H1 (cell line): ENCODE measurements around the gene KIFC1. TPM values are rescaled to one million over a fixed set of nuclear protein-coding genes. Genes with fewer than 3 reads are reported as not detected.

Source experiments
- CTCF ChIA-PET: fragments of 300-600 bp; sonication (Branson Sonifier 250); formaldehyde crosslinking; loops from one replicate; lab custom pipeline; 2021; ENCODE audit not compliant: partially characterized antibody; lab: Charles Lee
- POLR2A ChIA-PET: fragments of 300-600 bp; sonication (Branson Sonifier 250); formaldehyde crosslinking; loops from one replicate; lab custom pipeline; 2021; ENCODE audit warnings: inconsistent platforms; ENCODE audit not compliant: partially characterized antibody; lab: Charles Lee
- DNase-seq, 2 experiments: peaks; one replicate each; pipeline versions ENCODE4 v3.0.0 to v3.0.0-alpha.2; 2010 to 2022; ENCODE audit warnings: low spot score in 2 of 2, low read depth in 1 of 2, mixed read lengths in 1 of 2
- FAIRE-seq: peaks from 2 replicates; lab custom pipeline; 2011; peaks lifted over from hg19 to GRCh38; lab: Jason Lieb, UNC
- H2AFZ ChIP-seq: 2 replicates; pipeline ENCODE4 v1.8.1; 2012; ENCODE audit warnings: low read length, inconsistent platforms
- H2AK5ac ChIP-seq: 2 replicates; pipeline ENCODE4 v1.6.1; 2013; ENCODE audit warnings: low read depth, low read length
- H2BK120ac ChIP-seq: replicated peaks from 2 replicates; pipeline ENCODE3; 2013; ENCODE audit warnings: low read depth, low read length, inconsistent platforms
- H2BK12ac ChIP-seq: 2 replicates; pipeline ENCODE4 v1.6.1; 2013; ENCODE audit warnings: low read depth, low read length
- H2BK15ac ChIP-seq: 2 replicates; pipeline ENCODE4 v1.6.1; 2013; ENCODE audit warnings: low read length
- H2BK20ac ChIP-seq: 2 replicates; pipeline ENCODE4 v1.6.1; 2013; ENCODE audit warnings: low read length
- H2BK5ac ChIP-seq: 2 replicates; pipeline ENCODE4 v1.6.1; 2013; ENCODE audit warnings: low read depth, low read length
- H3K14ac ChIP-seq: 2 replicates; pipeline ENCODE4 v1.6.1; 2013; ENCODE audit warnings: inconsistent platforms; ENCODE audit not compliant: insufficient read length
- H3K18ac ChIP-seq: 2 replicates; pipeline ENCODE4 v1.6.1; 2013; ENCODE audit warnings: low read length; ENCODE audit errors: extremely low read depth
- H3K23ac ChIP-seq: 2 replicates; pipeline ENCODE4 v1.6.1; 2013; ENCODE audit warnings: inconsistent platforms; ENCODE audit not compliant: insufficient read length
- H3K23me2 ChIP-seq: 2 replicates; pipeline ENCODE4 v1.6.1; 2013; ENCODE audit warnings: low read depth, low read length
- H3K27ac ChIP-seq: 2 replicates; pipeline ENCODE4 v1.6.1; 2011; ENCODE audit warnings: low read depth, low read length, inconsistent platforms
- H3K27me3 ChIP-seq, 4 experiments: replicated peaks in 1 of 4; 1 replicate in 1 of 4; 2 replicates in 3 of 4; pipeline versions ENCODE4 v1.6.1 to v1.8.1; 2011 to 2013; ENCODE audit warnings: low read length in 3 of 4, mild to moderate bottlenecking in 3 of 4, inconsistent platforms in 2 of 4, mixed read lengths in 2 of 4, moderate library complexity in 1 of 4; ENCODE audit not compliant: control insufficient read depth in 3 of 4, insufficient read depth in 3 of 4; ENCODE audit errors: extremely low read depth in 1 of 4
- H3K36me3 ChIP-seq, 4 experiments: 2 replicates each; pipeline versions ENCODE4 v1.6.1 to v1.8.1; 2011 to 2013; ENCODE audit warnings: mild to moderate bottlenecking in 4 of 4, low read length in 3 of 4, moderate library complexity in 2 of 4, control low read depth in 1 of 4, inconsistent platforms in 1 of 4; ENCODE audit not compliant: insufficient read depth in 4 of 4, control insufficient read depth in 2 of 4
- H3K4ac ChIP-seq: replicated peaks from 2 replicates; pipeline ENCODE3; 2013; ENCODE audit warnings: low read length, low read depth, mixed read lengths, inconsistent platforms; ENCODE audit not compliant: insufficient read length
- H3K4me1 ChIP-seq, 4 experiments: replicated peaks in 1 of 4; 1 replicate in 1 of 4; 2 replicates in 3 of 4; pipeline versions ENCODE4 v1.6.1 to v1.8.1; 2011 to 2013; ENCODE audit warnings: low read length in 3 of 4, inconsistent platforms in 2 of 4, mixed read lengths in 1 of 4; ENCODE audit not compliant: insufficient read depth in 4 of 4, control insufficient read depth in 3 of 4
- H3K4me2 ChIP-seq, 2 experiments: 2 replicates each; pipeline versions ENCODE4 v1.6.1 to v1.8.1; 2011 to 2013; ENCODE audit warnings: low read depth in 2 of 2, low read length in 2 of 2, control low read depth in 1 of 2, inconsistent platforms in 1 of 2, mild to moderate bottlenecking in 1 of 2; ENCODE audit not compliant: insufficient read depth in 1 of 2
- H3K4me3 ChIP-seq, 4 experiments: fragments of 200-600, 300-600 bp in 1 of 4; sonication (generic), shearing (Covaris generic), sonication (Bioruptor Twin) in 1 of 4; 2 replicates each; pipeline versions ENCODE4 v1.5.1 to v1.8.1; 2011 to 2016; ENCODE audit warnings: low read length in 4 of 4, low read depth in 3 of 4, control low read depth in 2 of 4, inconsistent platforms in 2 of 4, mild to moderate bottlenecking in 2 of 4, mixed read lengths in 1 of 4, moderate library complexity in 1 of 4; ENCODE audit not compliant: insufficient read depth in 2 of 4; ENCODE audit errors: extremely low read depth in 1 of 4
- H3K56ac ChIP-seq: replicated peaks from 2 replicates; pipeline ENCODE3; 2013; ENCODE audit warnings: low read depth, mild to moderate bottlenecking, mixed read lengths, low read length, inconsistent platforms; ENCODE audit not compliant: insufficient read length
- H3K79me1 ChIP-seq: 2 replicates; pipeline ENCODE4 v1.6.1; 2013; ENCODE audit warnings: low read depth, low read length, control low read depth
- H3K79me2 ChIP-seq, 2 experiments: 2 replicates each; pipeline versions ENCODE4 v1.6.1 to v1.8.1; 2012 to 2013; ENCODE audit warnings: low read length in 2 of 2, mild to moderate bottlenecking in 2 of 2, inconsistent platforms in 1 of 2; ENCODE audit not compliant: insufficient read depth in 2 of 2, control insufficient read depth in 1 of 2
- H3K9ac ChIP-seq, 4 experiments: replicated peaks in 1 of 4; 1 replicate in 1 of 4; 2 replicates in 3 of 4; pipeline versions ENCODE4 v1.6.1 to v1.8.1; 2011 to 2013; ENCODE audit warnings: low read depth in 3 of 4, low read length in 3 of 4, control low read depth in 2 of 4, mild to moderate bottlenecking in 2 of 4, moderate library complexity in 2 of 4, inconsistent platforms in 1 of 4; ENCODE audit errors: extremely low read depth in 1 of 4
- H3K9me3 ChIP-seq, 2 experiments: 2 replicates each; pipeline versions ENCODE4 v1.6.1 to v1.8.1; 2012 to 2013; ENCODE audit warnings: mild to moderate bottlenecking in 2 of 2, moderate library complexity in 2 of 2, control low read depth in 1 of 2, inconsistent platforms in 1 of 2, low read depth in 1 of 2, low read length in 1 of 2, mixed read lengths in 1 of 2; ENCODE audit not compliant: insufficient read depth in 2 of 2
- H4K20me1 ChIP-seq, 2 experiments: replicated peaks in 1 of 2; 2 replicates each; pipeline versions ENCODE3 to v1.8.1; 2011 to 2013; ENCODE audit warnings: inconsistent platforms in 2 of 2, low read length in 2 of 2, mild to moderate bottlenecking in 1 of 2; ENCODE audit not compliant: insufficient read depth in 2 of 2, control insufficient read depth in 1 of 2
- H4K5ac ChIP-seq: 2 replicates; pipeline ENCODE4 v1.6.1; 2013; ENCODE audit warnings: low read length, low read depth, mixed read lengths, inconsistent platforms; ENCODE audit not compliant: insufficient read length
- H4K8ac ChIP-seq: 2 replicates; pipeline ENCODE4 v1.8.0; 2013; ENCODE audit warnings: mild to moderate bottlenecking, moderate library complexity, low read length, inconsistent platforms; ENCODE audit not compliant: insufficient read depth; ENCODE audit errors: extremely low read depth
- H4K91ac ChIP-seq: replicated peaks from 2 replicates; pipeline ENCODE3; 2013; ENCODE audit warnings: low read length, mixed read lengths, inconsistent platforms; ENCODE audit not compliant: insufficient read length
- CBX8 ChIP-seq: fragments of 300-800, 300-1000 bp; sonication (generic); IDR thresholded peaks from 2 replicates; pipeline ENCODE4 v1.7.1; 2016; ENCODE audit warnings: low read depth, low read length, borderline replicate concordance
- CEBPB ChIP-seq: IDR thresholded peaks from 2 replicates; pipeline ENCODE4 v1.6.1; 2012; ENCODE audit warnings: low read depth, low read length
- HDAC2 ChIP-seq, 2 experiments: fragments of 300-600 bp in 1 of 2; sonication (generic) in 1 of 2; IDR thresholded peaks; 2 replicates each; pipeline ENCODE4 v1.6.1; 2011 to 2012; ENCODE audit warnings: low read depth in 2 of 2, low read length in 2 of 2, mild to moderate bottlenecking in 2 of 2, moderate library complexity in 2 of 2, borderline replicate concordance in 1 of 2, inconsistent platforms in 1 of 2
- RAD21 ChIP-seq, 2 experiments: IDR thresholded peaks in 1 of 2; conservative IDR thresholded peaks in 1 of 2; 2 replicates each; pipeline ENCODE4 v1.6.1; 2011; ENCODE audit warnings: low read depth in 2 of 2, low read length in 2 of 2, improper control_type of control experiment in 1 of 2, inconsistent platforms in 1 of 2, mild to moderate bottlenecking in 1 of 2, moderate library complexity in 1 of 2
- SIN3A ChIP-seq, 2 experiments: IDR thresholded peaks in 1 of 2; conservative IDR thresholded peaks in 1 of 2; 2 replicates each; pipeline ENCODE4 v1.6.1; 2011 to 2012; ENCODE audit warnings: low read length in 2 of 2, improper control_type of control experiment in 1 of 2, low read depth in 1 of 2, mild to moderate bottlenecking in 1 of 2
- SP4 ChIP-seq: IDR thresholded peaks from 2 replicates; pipeline ENCODE4 v1.6.1; 2012; ENCODE audit warnings: low read length, inconsistent platforms
- TAF1 ChIP-seq: IDR thresholded peaks from 2 replicates; pipeline ENCODE4 v1.6.1; 2011; ENCODE audit warnings: mild to moderate bottlenecking, low read depth, low read length
- WGBS, 2 experiments: shearing (Covaris generic) in 1 of 2; methylation state at CpG; one replicate each; pipeline versions ENCODE4 v1.1.6 to v1.1.7; 2013 to 2015; ENCODE audit warnings: low lambda C conversion rate in 2 of 2, mixed read lengths in 2 of 2, inconsistent platforms in 1 of 2, low coverage in 1 of 2, missing lambda C conversion rate in 1 of 2; ENCODE audit not compliant: insufficient replicate concordance in 2 of 2, insufficient coverage in 1 of 2, insufficient read length in 1 of 2; ENCODE audit errors: extremely low coverage in 1 of 2, missing lambda C conversion rate in 1 of 2; 5-methylcytosine and 5-hydroxymethylcytosine counted together
- polyA plus RNA-seq, 7 experiments: library from polyadenylated mRNA; depleted of rRNA in 3 of 7; stranded (reverse) in 5 of 7; unstranded in 2 of 7; fragments of >200 nt in 5 of 7; fragments of 200-250 nt in 2 of 7; gene quantifications; 1 replicate in 5 of 7; 2 replicates in 1 of 7; 4 replicates in 1 of 7; pipeline versions ENCODE4 v1.2.1 to v1.2.3, GENCODE V29; 2011 to 2013; ENCODE audit warnings: missing spikeins in 2 of 7, mixed read lengths in 2 of 7
- total RNA-seq: library from RNA; stranded (reverse); fragmentation: NEBNext Ultra II Directional; extraction: Animal tissue kit (Norgen Biotek cat#: 25700); gene quantifications from 2 replicates; pipeline ENCODE4 v1.2.1, GENCODE V29; 2021
- TF ChIP-seq, protein P1 (sequence below): IDR thresholded peaks from 2 replicates; pipeline ENCODE4 v1.6.1; 2012; ENCODE audit warnings: inconsistent platforms
- TF ChIP-seq, protein P2 (sequence below): IDR thresholded peaks from 2 replicates; pipeline ENCODE4 v1.6.1; 2011; ENCODE audit warnings: low read depth, mild to moderate bottlenecking, low read length; ENCODE audit not compliant: insufficient read depth

KIFC1 gene
- total and polyA plus RNA-seq, 2 of the 8 experiments (the other 6 are each of a cell fraction or from before 2014, with no cell fraction given): 46.6 to 64.3 TPM

DNA sequence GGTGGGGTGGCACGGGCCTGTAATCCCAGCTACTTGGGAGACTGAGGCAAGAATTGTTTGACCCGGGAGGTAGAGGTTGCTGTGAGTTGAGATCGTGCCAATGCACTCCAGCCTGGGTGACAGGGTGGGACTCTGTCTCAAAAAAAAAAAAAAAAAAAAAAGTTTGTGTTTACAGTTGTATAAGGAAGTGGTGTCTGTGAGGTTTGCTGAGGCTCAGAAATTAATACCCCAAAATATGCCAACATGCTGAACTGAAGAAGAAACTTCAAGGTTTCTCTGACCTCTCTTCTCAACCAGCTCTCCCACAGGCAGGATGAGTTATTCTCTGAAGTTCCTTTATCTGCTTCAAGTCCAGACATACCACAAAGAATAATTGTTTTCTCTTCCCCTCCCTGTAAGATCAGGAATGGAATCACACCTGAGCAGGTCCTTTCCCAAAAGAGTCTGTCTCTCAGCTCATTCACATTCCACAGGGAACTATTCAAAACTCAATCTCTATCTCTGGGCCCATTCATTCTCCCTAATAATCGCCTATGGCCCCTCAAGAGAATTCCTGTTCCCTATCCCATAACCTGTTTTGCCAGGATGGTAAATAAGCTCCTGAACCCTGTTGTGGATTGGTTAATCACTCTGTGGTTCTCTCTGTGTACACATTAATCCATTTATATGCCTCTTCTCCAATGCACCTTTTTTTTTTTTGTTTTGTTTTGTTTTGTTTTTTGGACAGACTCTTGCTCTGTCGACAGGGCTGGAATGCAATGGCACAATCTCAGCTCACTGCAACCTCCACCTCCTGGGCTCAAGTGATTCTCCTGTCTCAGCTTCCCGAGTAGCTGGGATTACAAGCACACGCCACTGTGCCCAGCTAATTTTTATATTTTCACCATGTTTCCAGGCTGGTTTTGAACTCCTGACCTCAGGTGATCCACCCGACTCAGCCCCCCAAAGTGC lies 17.4 kb upstream of the KIFC1 start:
- Histone ChIP-seq H2BK15ac (no peak overlapping the region), H3K23me2 (no peaks in the 10 kb centered on the region), H3K4me3 (no peak overlapping the region), H3K18ac (no peak overlapping the region), H4K8ac (no peak overlapping the region), H3K9me3 (no peaks in the 10 kb centered on the region), H2BK20ac (no peak overlapping the region), H3K9ac (no peak overlapping the region), H3K27me3 (no peaks in the 10 kb centered on the region), H4K20me1 (no peaks in the 10 kb centered on the region), H3K4ac (no peak overlapping the region), H4K5ac (no peak overlapping the region), H2BK12ac (no peak overlapping the region), H2AFZ (no peak overlapping the region), H3K14ac (no peak overlapping the region), H3K79me2 (no peaks in the 10 kb centered on the region), H2BK5ac (no peak overlapping the region), H3K79me1 (no peaks in the 10 kb centered on the region), H3K27ac (no peak overlapping the region), H2AK5ac (no peak overlapping the region), H3K4me2 (no peak overlapping the region), H2BK120ac (no peak overlapping the region), H3K36me3 (no peaks in the 10 kb centered on the region), H3K56ac (no peak overlapping the region), H3K23ac (no peak overlapping the region), H4K91ac (no peak overlapping the region), H3K4me1 (peaks cover 1 to 11% (median 8%) of the 10 kb centered on the region in 4 experiments; a peak in 6 of 7 replicates)
- no peak for TF ChIP-seq TAF1
- TF ChIP-seq, protein P1, sequence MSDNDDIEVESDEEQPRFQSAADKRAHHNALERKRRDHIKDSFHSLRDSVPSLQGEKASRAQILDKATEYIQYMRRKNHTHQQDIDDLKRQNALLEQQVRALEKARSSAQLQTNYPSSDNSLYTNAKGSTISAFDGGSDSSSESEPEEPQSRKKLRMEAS: no peak
- no peak for TF ChIP-seq SIN3A (conservative IDR thresholded peaks at IDR 0.05 in 1 of 2, IDR thresholded peaks at IDR 0.05 in 1 of 2; ENCODE audit: low read depth in 1 of 2, low read length in 2 of 2)
- TF ChIP-seq CEBPB: no peak
- no peak for TF ChIP-seq SP4
- TF ChIP-seq HDAC2 (IDR thresholded peaks at IDR 0.05; ENCODE audit: borderline replicate concordance in 1 of 2, low read depth in 2 of 2, low read length in 2 of 2): no peak
- no peak for TF ChIP-seq CBX8
- TF ChIP-seq RAD21 (IDR thresholded peaks at IDR 0.05 in 1 of 2, conservative IDR thresholded peaks at IDR 0.05 in 1 of 2; ENCODE audit: low read depth in 2 of 2, low read length in 2 of 2): no peak
- TF ChIP-seq, protein P2, sequence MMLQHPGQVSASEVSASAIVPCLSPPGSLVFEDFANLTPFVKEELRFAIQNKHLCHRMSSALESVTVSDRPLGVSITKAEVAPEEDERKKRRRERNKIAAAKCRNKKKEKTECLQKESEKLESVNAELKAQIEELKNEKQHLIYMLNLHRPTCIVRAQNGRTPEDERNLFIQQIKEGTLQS: no peak
- ChIA-PET POLR2A (interaction anchor here (0.6 to 1.1 kb wide), 5 partner anchors 9 to 1603 kb away, joined by 3 read pairs; no protein-coding TSS in a partner anchor), CTCF (interaction anchor here (0.5 to 2.4 kb wide), 10 partner anchors 9 to 233 kb away, joined by 3 to 14 read pairs (median 4); partner anchors contain the start of gene SYNGAP1)
- 87% methylated on average over 8 of the region's 8 CpGs; no CpG with 5 or more reads in 1 of the 2 experiments for WGBS, 2 experiments
- DNase-seq (no peak), FAIRE-seq (no peak)
